Measurements from ENCODE around the gene RHOF. TPM values are rescaled to one million over a fixed set of nuclear protein-coding genes. Genes with fewer than 3 reads are reported as not detected.

Gene RHOF
- total and polyA plus RNA-seq, 11 donors = 18.8 to 45.2 (median 25.7) TPM

GRCh38 chr12:121776190-121777098 is 17.0 kb downstream of the RHOF start:
- Histone ChIP-seq H3K27me3 (no peaks in the 10 kb centered on the region), H3K36me3 (peaks cover 0 to 25% (median 5%) of the 10 kb centered on the region in 9 donors), H3K9me3 (no peaks in the 10 kb centered on the region), H3K4me3 (no peak overlapping the region), H3K27ac (peak overlapping the region in 1 of 12 donors; percentile 8), H3K4me1 (peaks cover 0 to 32% (median 12%) of the 10 kb centered on the region in 12 donors)
- intact Hi-C loops (cut with DNase I) = loop anchor here in 6 of 10 donors (1.0 to 5.0 kb wide), 5 partner anchors 16 to 80 kb away; partner anchors contain the start of gene RHOF (in 1 of the 6)
- 22 to 33% (median 28%) methylated on average over 23 to 24 of the region's 24 CpGs for WGBS, 4 donors
- ATAC-seq = peak in 3 of 4 donors; percentile 47 to 63 (median 54)
- DNase-seq = peak; percentile 77 to 92 (median 83)
- no peak for TF ChIP-seq POLR2A (IDR thresholded peaks at IDR 0.05)
- peak; percentile 76 to 92 (median 87) for TF ChIP-seq CTCF (IDR thresholded peaks at IDR 0.05)

- intact Hi-C loops (cut with DNase I) = loop anchor here in 6 of 10 donors (2.0 to 5.0 kb wide), 3 partner anchors 17 to 73 kb away; partner anchors contain the start of gene RHOF (in 2 of the 6)
- Histone ChIP-seq H3K4me3 (no peak overlapping the region), H3K4me1 (peaks cover 0 to 41% (median 12%) of the 10 kb centered on the region in 12 donors), H3K27ac (no peak overlapping the region), H3K9me3 (no peaks in the 10 kb centered on the region), H3K36me3 (peaks cover 0 to 19% (median 4%) of the 10 kb centered on the region in 9 donors), H3K27me3 (no peaks in the 10 kb centered on the region)
- WGBS, 4 donors = 83 to 87% (median 86%) methylated on average over 12 to 16 of the region's 16 CpGs
- no peak for ATAC-seq
- DNase-seq = no peak
- no peak for TF ChIP-seq POLR2A (IDR thresholded peaks at IDR 0.05)
- TF ChIP-seq CTCF (IDR thresholded peaks at IDR 0.05) = no peak
Measured at GRCh38 chr12:121775501-121775900, 18.0 kb downstream of the RHOF start.

GRCh38 chr12:121774968-121775474 is 18.5 kb downstream of the RHOF start:
- no peaks in the 10 kb centered on the region for H3K27me3 ChIP-seq
- TF ChIP-seq CTCF (IDR thresholded peaks at IDR 0.05) = no peak
- TF ChIP-seq POLR2A (IDR thresholded peaks at IDR 0.05) = no peak
- DNase-seq = no peak
- no peak overlapping the region for H3K4me3 ChIP-seq
- peaks cover 0 to 14% (median 4%) of the 10 kb centered on the region in 9 donors for H3K36me3 ChIP-seq
- H3K9me3 ChIP-seq = no peaks in the 10 kb centered on the region
- H3K27ac ChIP-seq = no peak overlapping the region
- intact Hi-C loops (cut with DNase I) = loop anchor here (2.0 to 5.0 kb wide), 6 partner anchors 18 to 78 kb away; partner anchors contain the start of genes TMEM120B (in 5 of the 10) and RHOF (in 2 of the 10)
- ATAC-seq = no peak
- WGBS, 4 donors = 57 to 74% (median 69%) methylated on average over 4 to 14 of the region's 14 CpGs
- peaks cover 0 to 45% (median 14%) of the 10 kb centered on the region in 12 donors for H3K4me1 ChIP-seq

Measured in heart left ventricle (tissue), 16 donors.